Erythroblast (primary cell): ENCODE measurements around the gene AMOTL2.

Source experiments
- GATA1 ChIP-seq: IDR thresholded peaks from 2 replicates; pipeline ENCODE4 v1.6.1; 2011; ENCODE audit warnings: low read depth, mild to moderate bottlenecking, control low read depth, low read length, moderate library complexity
- POLR2A ChIP-seq: IDR thresholded peaks from 2 replicates; pipeline ENCODE4 v1.6.1; 2011; ENCODE audit warnings: mild to moderate bottlenecking, low read length

DNA sequence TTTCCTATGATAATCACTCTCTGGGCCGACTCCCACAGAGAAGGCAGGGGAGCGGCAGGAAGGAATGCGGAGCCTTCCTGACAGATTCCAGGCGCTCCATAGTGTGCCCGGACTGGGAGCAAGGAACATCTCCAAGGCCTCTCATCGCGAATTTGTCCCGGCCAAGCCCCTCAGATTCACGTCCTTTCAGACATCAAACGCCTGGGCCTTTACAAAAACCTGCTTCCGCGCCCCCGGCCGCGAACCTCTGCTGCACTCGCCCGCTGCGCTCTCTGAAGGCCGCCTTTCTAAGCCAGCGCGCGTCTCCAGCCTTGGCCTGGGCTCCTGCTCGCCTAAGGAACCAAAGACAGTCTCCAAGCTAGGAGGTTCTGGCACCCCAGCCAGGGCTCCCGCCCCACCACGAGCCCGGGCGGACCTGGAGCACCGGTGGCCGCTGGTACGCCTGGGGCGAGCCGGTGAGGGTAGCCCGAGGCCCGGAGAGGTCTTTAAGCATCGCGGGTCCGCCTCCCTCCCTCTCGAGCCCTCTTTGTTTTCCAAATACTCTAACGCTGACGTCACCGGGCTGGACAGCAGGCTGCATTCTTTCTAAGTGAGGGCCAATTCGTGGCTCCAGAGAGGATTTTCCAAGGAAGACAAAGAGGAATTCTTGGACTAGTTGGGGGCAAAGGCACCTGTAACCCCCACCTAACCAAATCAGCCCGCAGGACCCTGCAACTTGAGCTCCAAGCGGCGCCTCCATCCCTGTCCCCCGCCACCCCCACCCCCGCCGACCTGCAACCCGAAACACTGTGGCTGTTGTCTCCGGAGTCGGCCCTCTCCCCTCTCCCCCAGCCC lies 759 bp downstream of the AMOTL2 start:
- TF ChIP-seq POLR2A (no peak), GATA1 (no peak)
